IPS-18a (cell line): ENCODE results near the gene CPNE7.
"Not testable (repeated sequence)": the region's sequence is repeated elsewhere in the genome, so short reads cannot be mapped to it uniquely, and the experiment has no call there.

Experiments used
- H3K27ac ChIP-seq: one replicate; pipeline ENCODE4 v1.5.1; 2013; ENCODE audit warnings: low read length
- H3K27me3 ChIP-seq: one replicate; pipeline ENCODE4 v1.6.1; 2013; ENCODE audit warnings: mild to moderate bottlenecking, low read length; ENCODE audit not compliant: control insufficient read depth, insufficient read depth
- H3K36me3 ChIP-seq: one replicate; pipeline ENCODE4 v1.6.1; 2013; ENCODE audit warnings: low read depth, low read length; ENCODE audit not compliant: control insufficient read depth
- H3K4me1 ChIP-seq: one replicate; pipeline ENCODE4 v1.6.1; 2013; ENCODE audit warnings: low read depth, low read length; ENCODE audit not compliant: control insufficient read depth
- H3K4me3 ChIP-seq: one replicate; pipeline ENCODE4 v1.5.1; 2013; ENCODE audit warnings: low read length
- H3K9ac ChIP-seq: one replicate; pipeline ENCODE4 v1.6.1; 2013; ENCODE audit warnings: mild to moderate bottlenecking, low read length, moderate library complexity
- H3K9me3 ChIP-seq: one replicate; pipeline ENCODE4 v1.6.1; 2013; ENCODE audit warnings: low read depth, low read length; ENCODE audit not compliant: control insufficient read depth

The CPNE7 gene

GRCh38 chr16:89624777-89625761 lies 49.5 kb downstream of the CPNE7 start:
- Histone ChIP-seq H3K4me3 (no peak overlapping the region), H3K36me3 (no peaks in the 10 kb centered on the region), H3K27me3 (peaks cover 30% of the 10 kb centered on the region), H3K27ac (no peak overlapping the region), H3K9ac (no peak overlapping the region), H3K9me3 (no peaks in the 10 kb centered on the region), H3K4me1 (peaks cover 12% of the 10 kb centered on the region)

- Histone ChIP-seq H3K27me3 (peaks cover 6% of the 10 kb centered on the region), H3K9ac (no peak overlapping the region), H3K4me3 (no peak overlapping the region), H3K9me3 (no peaks in the 10 kb centered on the region), H3K4me1 (peaks cover under 1% of the 10 kb centered on the region), H3K36me3 (no peaks in the 10 kb centered on the region), H3K27ac (no peak overlapping the region)
Measured at GRCh38 chr16:89629827-89630610, 54.5 kb downstream of the CPNE7 start.

GRCh38 chr16:89633064-89633631 lies 57.6 kb downstream of the CPNE7 start:
- H3K9ac ChIP-seq, result no peak overlapping the region
- H3K36me3 ChIP-seq, result no peaks in the 10 kb centered on the region
- no peaks in the 10 kb centered on the region for H3K9me3 ChIP-seq
- H3K4me3 ChIP-seq, result no peak overlapping the region
- H3K4me1 ChIP-seq, result no peaks in the 10 kb centered on the region
- no peaks in the 10 kb centered on the region for H3K27me3 ChIP-seq
- H3K27ac ChIP-seq, result no peak overlapping the region

- not testable (repeated sequence) for H3K4me1 ChIP-seq, H3K27me3 ChIP-seq, H3K27ac ChIP-seq, H3K9me3 ChIP-seq, H3K9ac ChIP-seq, H3K4me3 ChIP-seq, H3K36me3 ChIP-seq
Measured at GRCh38 chr16:89634463-89635385, 59.2 kb downstream of the CPNE7 start.

- Histone ChIP-seq H3K27me3 (no peaks in the 10 kb centered on the region), H3K36me3 (no peaks in the 10 kb centered on the region), H3K9ac (no peak overlapping the region), H3K9me3 (no peaks in the 10 kb centered on the region), H3K27ac (no peak overlapping the region), H3K4me3 (no peak overlapping the region), H3K4me1 (no peaks in the 10 kb centered on the region)
Measured at GRCh38 chr16:89636663-89637062, 61.1 kb downstream of the CPNE7 start.

- no peak overlapping the region for H3K27ac ChIP-seq
- H3K9ac ChIP-seq, result no peak overlapping the region
- H3K4me1 ChIP-seq, result no peaks in the 10 kb centered on the region
Measured at GRCh38 chr16:89637379-89637778, 61.8 kb downstream of the CPNE7 start.

GRCh38 chr16:89638455-89638854 lies 62.9 kb downstream of the CPNE7 start:
- Histone ChIP-seq H3K36me3 (no peaks in the 10 kb centered on the region), H3K27ac (no peak overlapping the region), H3K27me3 (no peaks in the 10 kb centered on the region), H3K4me1 (no peaks in the 10 kb centered on the region), H3K4me3 (no peak overlapping the region), H3K9me3 (no peaks in the 10 kb centered on the region), H3K9ac (no peak overlapping the region)

More at GRCh38 chr16:89637379-89637778, 61.8 kb downstream of the CPNE7 start:
- H3K4me3 ChIP-seq, result no peak overlapping the region
- no peaks in the 10 kb centered on the region for H3K9me3 ChIP-seq
- no peaks in the 10 kb centered on the region for H3K36me3 ChIP-seq
- no peaks in the 10 kb centered on the region for H3K27me3 ChIP-seq

- Histone ChIP-seq H3K9ac (no peak overlapping the region), H3K27me3 (no peaks in the 10 kb centered on the region), H3K36me3 (no peaks in the 10 kb centered on the region), H3K27ac (no peak overlapping the region), H3K4me1 (no peaks in the 10 kb centered on the region), H3K4me3 (no peak overlapping the region), H3K9me3 (no peaks in the 10 kb centered on the region)
Measured at GRCh38 chr16:89639385-89639784, 63.8 kb downstream of the CPNE7 start.

GRCh38 chr16:89641458-89642119 lies 66.0 kb downstream of the CPNE7 start:
- no peaks in the 10 kb centered on the region for H3K27me3 ChIP-seq
- H3K4me1 ChIP-seq, result no peaks in the 10 kb centered on the region
- no peak overlapping the region for H3K9ac ChIP-seq
- peaks cover 8% of the 10 kb centered on the region for H3K36me3 ChIP-seq
- H3K9me3 ChIP-seq, result no peaks in the 10 kb centered on the region
- H3K27ac ChIP-seq, result no peak overlapping the region
- no peak overlapping the region for H3K4me3 ChIP-seq

GRCh38 chr16:89642574-89642973 lies 67.0 kb downstream of the CPNE7 start:
- Histone ChIP-seq H3K9ac (no peak overlapping the region), H3K4me3 (no peak overlapping the region), H3K27me3 (no peaks in the 10 kb centered on the region), H3K9me3 (no peaks in the 10 kb centered on the region), H3K27ac (no peak overlapping the region), H3K4me1 (no peaks in the 10 kb centered on the region), H3K36me3 (peaks cover 12% of the 10 kb centered on the region)
